ENCODE results near the gene EP400.

EP400 gene

DNA sequence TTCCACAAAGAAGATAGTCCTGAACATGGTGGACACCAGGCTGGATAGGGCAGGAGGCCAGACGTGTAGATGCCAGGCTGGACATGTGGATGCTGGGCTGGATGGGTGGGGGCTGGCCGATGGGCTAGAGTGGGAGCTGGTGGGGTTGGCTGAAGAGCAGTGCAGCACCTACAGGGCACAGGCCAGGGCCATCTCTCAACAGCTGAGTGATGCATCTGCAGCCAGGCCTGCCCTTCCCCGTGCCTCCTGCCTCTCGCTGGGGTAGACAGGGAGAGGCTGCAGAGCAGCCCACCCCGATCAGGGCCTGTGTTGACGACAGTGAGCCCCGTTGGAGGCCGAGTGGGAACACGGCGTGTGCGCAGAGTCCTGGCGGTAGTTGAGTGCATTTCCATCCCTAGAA, 39.3 kb downstream of the EP400 start:
- ChIA-PET POLR2A (no interaction called here), CTCF (no interaction called here)
- H3K4me1 ChIP-seq (ENCODE audit: control insufficient read depth, insufficient read depth, low read length), result no peaks in the 10 kb centered on the region
- no peak overlapping the region for H3K27ac ChIP-seq (ENCODE audit: extremely low read depth, low read depth, low read length)
- TF ChIP-seq, protein P1, sequence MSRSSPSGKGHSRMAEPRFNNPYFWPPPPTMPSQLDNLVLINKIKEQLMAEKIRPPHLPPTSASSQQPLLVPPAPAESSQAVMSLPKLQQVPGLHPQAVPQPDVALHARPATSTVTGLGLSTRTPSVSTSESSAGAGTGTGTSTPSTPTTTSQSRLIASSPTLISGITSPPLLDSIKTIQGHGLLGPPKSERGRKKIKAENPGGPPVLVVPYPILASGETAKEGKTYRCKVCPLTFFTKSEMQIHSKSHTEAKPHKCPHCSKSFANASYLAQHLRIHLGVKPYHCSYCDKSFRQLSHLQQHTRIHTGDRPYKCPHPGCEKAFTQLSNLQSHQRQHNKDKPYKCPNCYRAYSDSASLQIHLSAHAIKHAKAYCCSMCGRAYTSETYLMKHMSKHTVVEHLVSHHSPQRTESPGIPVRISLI (tag by site-specific recombination; IDR thresholded peaks at IDR 0.05), result no peak
- TF ChIP-seq GLIS2 (tag by site-specific recombination; IDR thresholded peaks at IDR 0.05), result no peak
- peaks cover 21 to 86% of the 10 kb centered on the region in 2 experiments for H3K36me3 ChIP-seq (ENCODE audit: control insufficient read depth in 2 of 2, insufficient read depth in 1 of 2, low read length in 2 of 2)
- no peaks in the 10 kb centered on the region for H3K9me3 ChIP-seq (ENCODE audit: control insufficient read depth, insufficient read depth, low read depth, low read length)
- H3K4me3 ChIP-seq (ENCODE audit: low read depth, low read length), result no peak overlapping the region

DNA sequence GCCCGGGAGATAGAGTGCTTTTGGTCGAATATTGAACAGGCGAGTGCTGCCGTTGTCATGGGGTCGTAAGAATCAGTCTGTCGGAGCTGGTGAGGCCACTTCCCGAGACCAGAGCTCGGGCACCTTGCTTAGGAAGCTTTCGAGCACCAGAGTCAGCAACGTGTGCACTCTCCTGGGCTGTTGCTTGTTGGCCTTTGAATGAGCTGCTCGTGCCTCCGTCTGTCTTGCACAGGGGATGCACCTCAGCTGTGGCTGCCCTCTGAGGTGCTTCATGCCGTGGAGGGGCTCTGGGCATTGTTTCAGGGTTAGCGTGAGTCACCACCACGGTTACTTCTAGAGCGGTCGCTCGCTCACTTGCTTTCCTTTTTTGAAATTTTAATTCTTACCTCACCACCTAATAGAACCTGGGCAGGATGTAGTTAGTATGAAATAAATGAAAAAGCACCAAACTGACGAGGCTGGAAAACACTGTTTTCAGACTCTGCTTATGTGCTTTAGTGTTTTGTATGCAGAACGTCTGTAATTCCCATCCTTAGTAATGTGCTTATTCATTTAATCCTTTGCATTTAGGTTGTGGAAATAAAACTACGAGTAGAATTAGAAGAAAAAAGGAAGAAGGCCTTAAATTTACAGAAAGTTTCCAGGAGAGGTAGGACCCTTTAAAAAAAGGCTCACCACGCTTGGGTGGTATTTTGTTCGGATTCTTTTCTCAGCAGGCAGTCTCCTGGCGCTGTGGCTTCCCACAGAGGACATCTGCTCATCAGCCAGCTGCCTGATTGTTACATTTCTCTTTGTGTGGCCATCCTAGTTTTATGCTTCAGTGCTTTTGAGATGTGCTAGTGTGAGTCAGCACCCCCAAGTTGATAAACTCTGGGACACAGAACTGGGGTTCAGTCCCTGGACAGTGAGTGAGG, 40.6 kb downstream of the EP400 start:
- peak; percentile 46 for TF ChIP-seq ZIC2 (tag by site-specific recombination; IDR thresholded peaks at IDR 0.05)
- TF ChIP-seq ZNF837 (tag by site-specific recombination; IDR thresholded peaks at IDR 0.05), result no peak
- no peak overlapping the region for H3K27ac ChIP-seq (ENCODE audit: extremely low read depth, low read depth, low read length)
- no peak overlapping the region for H3K4me3 ChIP-seq (ENCODE audit: low read depth, low read length)
- POLR2A ChIA-PET, result interaction anchor here (1.2 kb wide), 1 partner anchor 8 kb away, joined by 3 read pairs; no protein-coding TSS in a partner anchor
- no peaks in the 10 kb centered on the region for H3K9me3 ChIP-seq (ENCODE audit: control insufficient read depth, insufficient read depth, low read depth, low read length)
- H3K4me1 ChIP-seq (ENCODE audit: control insufficient read depth, insufficient read depth, low read length), result no peaks in the 10 kb centered on the region
- peaks cover 24 to 94% of the 10 kb centered on the region in 2 experiments for H3K36me3 ChIP-seq (ENCODE audit: control insufficient read depth in 2 of 2, insufficient read depth in 1 of 2, low read length in 2 of 2)
- CTCF ChIA-PET, result no interaction called here

DNA sequence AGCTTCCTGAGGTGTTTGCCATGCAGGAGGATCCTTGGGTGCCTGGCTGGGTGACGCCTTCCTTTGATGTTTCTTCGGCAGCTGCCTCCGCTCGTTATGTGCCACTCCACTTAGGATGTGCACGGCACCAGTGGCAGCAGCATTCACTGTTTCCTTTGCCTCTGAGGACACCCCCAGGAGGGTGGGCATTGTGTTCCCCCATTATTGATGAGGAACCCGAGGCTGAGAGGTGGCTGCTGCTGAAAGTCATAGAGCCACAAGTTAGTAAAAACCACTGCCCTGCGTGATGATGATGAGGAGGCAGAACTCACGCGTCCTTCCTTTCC, 41.2 kb downstream of the EP400 start:
- H3K4me1 ChIP-seq (ENCODE audit: control insufficient read depth, insufficient read depth, low read length), result no peaks in the 10 kb centered on the region
- peaks cover 24 to 98% of the 10 kb centered on the region in 2 experiments for H3K36me3 ChIP-seq (ENCODE audit: control insufficient read depth in 2 of 2, insufficient read depth in 1 of 2, low read length in 2 of 2)
- H3K27ac ChIP-seq (ENCODE audit: extremely low read depth, low read depth, low read length), result no peak overlapping the region
- ChIA-PET POLR2A (interaction anchor here (1.2 kb wide), 1 partner anchor 8 kb away, joined by 3 read pairs; no protein-coding TSS in a partner anchor), CTCF (no interaction called here)
- no peaks in the 10 kb centered on the region for H3K9me3 ChIP-seq (ENCODE audit: control insufficient read depth, insufficient read depth, low read depth, low read length)
- TF ChIP-seq, protein P2, sequence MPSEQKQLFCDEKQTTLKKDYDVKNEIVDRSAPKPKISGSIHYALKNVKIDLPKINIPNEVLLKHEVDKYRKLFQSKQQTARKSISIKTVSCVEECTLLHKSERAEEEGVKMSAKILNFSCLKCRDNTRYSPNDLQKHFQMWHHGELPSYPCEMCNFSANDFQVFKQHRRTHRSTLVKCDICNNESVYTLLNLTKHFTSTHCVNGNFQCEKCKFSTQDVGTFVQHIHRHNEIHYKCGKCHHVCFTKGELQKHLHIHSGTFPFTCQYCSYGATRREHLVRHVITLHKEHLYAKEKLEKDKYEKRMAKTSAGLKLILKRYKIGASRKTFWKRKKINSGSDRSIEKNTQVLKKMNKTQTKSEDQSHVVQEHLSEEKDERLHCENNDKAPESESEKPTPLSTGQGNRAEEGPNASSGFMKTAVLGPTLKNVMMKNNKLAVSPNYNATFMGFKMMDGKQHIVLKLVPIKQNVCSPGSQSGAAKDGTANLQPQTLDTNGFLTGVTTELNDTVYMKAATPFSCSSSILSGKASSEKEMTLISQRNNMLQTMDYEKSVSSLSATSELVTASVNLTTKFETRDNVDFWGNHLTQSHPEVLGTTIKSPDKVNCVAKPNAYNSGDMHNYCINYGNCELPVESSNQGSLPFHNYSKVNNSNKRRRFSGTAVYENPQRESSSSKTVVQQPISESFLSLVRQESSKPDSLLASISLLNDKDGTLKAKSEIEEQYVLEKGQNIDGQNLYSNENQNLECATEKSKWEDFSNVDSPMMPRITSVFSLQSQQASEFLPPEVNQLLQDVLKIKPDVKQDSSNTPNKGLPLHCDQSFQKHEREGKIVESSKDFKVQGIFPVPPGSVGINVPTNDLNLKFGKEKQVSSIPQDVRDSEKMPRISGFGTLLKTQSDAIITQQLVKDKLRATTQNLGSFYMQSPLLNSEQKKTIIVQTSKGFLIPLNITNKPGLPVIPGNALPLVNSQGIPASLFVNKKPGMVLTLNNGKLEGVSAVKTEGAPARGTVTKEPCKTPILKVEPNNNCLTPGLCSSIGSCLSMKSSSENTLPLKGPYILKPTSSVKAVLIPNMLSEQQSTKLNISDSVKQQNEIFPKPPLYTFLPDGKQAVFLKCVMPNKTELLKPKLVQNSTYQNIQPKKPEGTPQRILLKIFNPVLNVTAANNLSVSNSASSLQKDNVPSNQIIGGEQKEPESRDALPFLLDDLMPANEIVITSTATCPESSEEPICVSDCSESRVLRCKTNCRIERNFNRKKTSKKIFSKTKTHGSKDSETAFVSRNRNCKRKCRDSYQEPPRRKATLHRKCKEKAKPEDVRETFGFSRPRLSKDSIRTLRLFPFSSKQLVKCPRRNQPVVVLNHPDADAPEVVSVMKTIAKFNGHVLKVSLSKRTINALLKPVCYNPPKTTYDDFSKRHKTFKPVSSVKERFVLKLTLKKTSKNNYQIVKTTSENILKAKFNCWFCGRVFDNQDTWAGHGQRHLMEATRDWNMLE (tag by site-specific recombination; conservative IDR thresholded peaks at IDR 0.05; ENCODE audit: low read depth), result no peak
- TF ChIP-seq, protein P3, sequence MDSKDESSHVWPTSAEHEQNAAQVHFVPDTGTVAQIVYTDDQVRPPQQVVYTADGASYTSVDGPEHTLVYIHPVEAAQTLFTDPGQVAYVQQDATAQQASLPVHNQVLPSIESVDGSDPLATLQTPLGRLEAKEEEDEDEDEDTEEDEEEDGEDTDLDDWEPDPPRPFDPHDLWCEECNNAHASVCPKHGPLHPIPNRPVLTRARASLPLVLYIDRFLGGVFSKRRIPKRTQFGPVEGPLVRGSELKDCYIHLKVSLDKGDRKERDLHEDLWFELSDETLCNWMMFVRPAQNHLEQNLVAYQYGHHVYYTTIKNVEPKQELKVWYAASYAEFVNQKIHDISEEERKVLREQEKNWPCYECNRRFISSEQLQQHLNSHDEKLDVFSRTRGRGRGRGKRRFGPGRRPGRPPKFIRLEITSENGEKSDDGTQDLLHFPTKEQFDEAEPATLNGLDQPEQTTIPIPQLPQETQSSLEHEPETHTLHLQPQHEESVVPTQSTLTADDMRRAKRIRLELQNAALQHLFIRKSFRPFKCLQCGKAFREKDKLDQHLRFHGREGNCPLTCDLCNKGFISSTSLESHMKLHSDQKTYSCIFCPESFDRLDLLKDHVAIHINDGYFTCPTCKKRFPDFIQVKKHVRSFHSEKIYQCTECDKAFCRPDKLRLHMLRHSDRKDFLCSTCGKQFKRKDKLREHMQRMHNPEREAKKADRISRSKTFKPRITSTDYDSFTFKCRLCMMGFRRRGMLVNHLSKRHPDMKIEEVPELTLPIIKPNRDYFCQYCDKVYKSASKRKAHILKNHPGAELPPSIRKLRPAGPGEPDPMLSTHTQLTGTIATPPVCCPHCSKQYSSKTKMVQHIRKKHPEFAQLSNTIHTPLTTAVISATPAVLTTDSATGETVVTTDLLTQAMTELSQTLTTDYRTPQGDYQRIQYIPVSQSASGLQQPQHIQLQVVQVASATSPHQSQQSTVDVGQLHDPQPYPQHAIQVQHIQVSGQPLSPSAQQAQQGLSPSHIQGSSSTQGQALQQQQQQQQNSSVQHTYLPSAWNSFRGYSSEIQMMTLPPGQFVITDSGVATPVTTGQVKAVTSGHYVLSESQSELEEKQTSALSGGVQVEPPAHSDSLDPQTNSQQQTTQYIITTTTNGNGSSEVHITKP (tag by site-specific recombination; IDR thresholded peaks at IDR 0.05), result no peak
- TF ChIP-seq ZNF37A (tag by site-specific recombination; IDR thresholded peaks at IDR 0.05) (no peak), ZNF677 (tag by site-specific recombination; IDR thresholded peaks at IDR 0.05) (no peak)
- H3K4me3 ChIP-seq (ENCODE audit: low read depth, low read length), result no peak overlapping the region
